GM23248 (cell line): ENCODE results near the gene IL19.

Experiments used
- EZH2 ChIP-seq: fragments of 200-600 bp; sonication (generic); IDR thresholded peaks from 2 replicates; pipeline ENCODE4 v1.6.1; 2018; ENCODE audit warnings: antibody characterized with exemption, mild to moderate bottlenecking; ENCODE audit not compliant: insufficient read depth, poor library complexity, severe bottlenecking
- EZH2phosphoT487 ChIP-seq: fragments of 200-600 bp; sonication (generic); IDR thresholded peaks from 2 replicates; pipeline ENCODE4 v1.6.1; 2018; ENCODE audit warnings: antibody characterized with exemption, moderate library complexity, mild to moderate bottlenecking, low read depth; ENCODE audit not compliant: insufficient read depth

- no peak for TF ChIP-seq EZH2
- TF ChIP-seq EZH2phosphoT487: no peak
Measured at GRCh38 chr1:206782448-206782847, 11.9 kb downstream of the IL19 start.
